Parathyroid adenoma (tissue), 2 donors: ENCODE data around the gene AOAH.

Experiments
- H2AFZ ChIP-seq: fragments of 300-600 bp; sonication (generic); one replicate; pipeline ENCODE4 v1.7.0; 2017; ENCODE audit warnings: antibody characterized with exemption, mild to moderate bottlenecking
- H3K27ac ChIP-seq: fragments of 300-600 bp; sonication (generic); one replicate; pipeline ENCODE4 v1.7.0; 2017
- H3K27me3 ChIP-seq: fragments of 300-600 bp; sonication (generic); one replicate; pipeline ENCODE4 v1.7.0; 2017; ENCODE audit warnings: low read length; ENCODE audit not compliant: control insufficient read depth, insufficient read depth
- H3K36me3 ChIP-seq: fragments of 300-600 bp; sonication (generic); one replicate; pipeline ENCODE4 v1.7.0; 2017; ENCODE audit warnings: low read length; ENCODE audit not compliant: control insufficient read depth, insufficient read depth
- H3K4me1 ChIP-seq: fragments of 300-600 bp; sonication (generic); one replicate; pipeline ENCODE4 v1.7.0; 2017; ENCODE audit warnings: control low read depth
- H3K4me2 ChIP-seq: fragments of 300-600 bp; sonication (generic); one replicate; pipeline ENCODE4 v1.7.0; 2017; ENCODE audit warnings: low read length
- H3K4me3 ChIP-seq: fragments of 300-600 bp; sonication (generic); one replicate; pipeline ENCODE4 v1.7.0; 2017; ENCODE audit warnings: low read depth, low read length
- H3K79me2 ChIP-seq: fragments of 300-600 bp; sonication (generic); one replicate; pipeline ENCODE4 v1.7.0; 2017; ENCODE audit warnings: control low read depth
- H3K9ac ChIP-seq: fragments of 300-600 bp; sonication (generic); one replicate; pipeline ENCODE4 v1.7.0; 2017; ENCODE audit warnings: mild to moderate bottlenecking
- H3K9me3 ChIP-seq: fragments of 300-600 bp; sonication (generic); one replicate; pipeline ENCODE4 v1.7.0; 2017; ENCODE audit warnings: low read length; ENCODE audit not compliant: control insufficient read depth
- TF ChIP-seq, protein P1 (sequence below): fragments of 300-600 bp; sonication (generic); IDR thresholded peaks from one replicate; pipeline ENCODE4 v1.7.0; 2017; ENCODE audit warnings: antibody characterized with exemption, mild to moderate bottlenecking
- donor health status: primary hyperparathyroidism.

The AOAH gene

GRCh38 chr7:36734731-36735130, 10.4 kb upstream of the AOAH start:
- no peaks in the 10 kb centered on the region for H3K36me3 ChIP-seq
- no peak overlapping the region for H3K9ac ChIP-seq
- no peak overlapping the region for H2AFZ ChIP-seq
- H3K79me2 ChIP-seq: no peaks in the 10 kb centered on the region
- TF ChIP-seq, protein P1, sequence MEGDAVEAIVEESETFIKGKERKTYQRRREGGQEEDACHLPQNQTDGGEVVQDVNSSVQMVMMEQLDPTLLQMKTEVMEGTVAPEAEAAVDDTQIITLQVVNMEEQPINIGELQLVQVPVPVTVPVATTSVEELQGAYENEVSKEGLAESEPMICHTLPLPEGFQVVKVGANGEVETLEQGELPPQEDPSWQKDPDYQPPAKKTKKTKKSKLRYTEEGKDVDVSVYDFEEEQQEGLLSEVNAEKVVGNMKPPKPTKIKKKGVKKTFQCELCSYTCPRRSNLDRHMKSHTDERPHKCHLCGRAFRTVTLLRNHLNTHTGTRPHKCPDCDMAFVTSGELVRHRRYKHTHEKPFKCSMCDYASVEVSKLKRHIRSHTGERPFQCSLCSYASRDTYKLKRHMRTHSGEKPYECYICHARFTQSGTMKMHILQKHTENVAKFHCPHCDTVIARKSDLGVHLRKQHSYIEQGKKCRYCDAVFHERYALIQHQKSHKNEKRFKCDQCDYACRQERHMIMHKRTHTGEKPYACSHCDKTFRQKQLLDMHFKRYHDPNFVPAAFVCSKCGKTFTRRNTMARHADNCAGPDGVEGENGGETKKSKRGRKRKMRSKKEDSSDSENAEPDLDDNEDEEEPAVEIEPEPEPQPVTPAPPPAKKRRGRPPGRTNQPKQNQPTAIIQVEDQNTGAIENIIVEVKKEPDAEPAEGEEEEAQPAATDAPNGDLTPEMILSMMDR: no peak
- H3K4me2 ChIP-seq: no peak overlapping the region
- H3K4me3 ChIP-seq: no peak overlapping the region
- H3K4me1 ChIP-seq: no peaks in the 10 kb centered on the region
- no peaks in the 10 kb centered on the region for H3K27me3 ChIP-seq
- H3K9me3 ChIP-seq: no peaks in the 10 kb centered on the region
- no peak overlapping the region for H3K27ac ChIP-seq

DNA sequence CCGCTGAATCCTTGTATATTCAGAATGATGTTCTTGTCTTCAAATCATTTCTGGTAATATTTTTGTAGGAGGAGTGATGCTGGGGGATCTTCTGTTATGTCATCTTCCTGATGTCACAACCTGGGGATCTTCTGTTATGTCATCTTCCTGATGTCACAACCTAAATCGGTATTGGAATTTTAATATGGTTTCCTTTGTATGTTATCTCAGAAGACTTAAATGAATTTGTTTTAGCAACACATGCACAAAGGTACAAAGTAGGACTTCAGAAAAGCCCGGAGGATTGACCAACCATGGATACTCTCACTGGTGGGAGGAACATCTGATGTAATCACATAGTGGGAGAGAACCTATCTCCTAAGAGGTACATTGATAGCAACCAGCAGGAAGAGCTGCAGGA, 9.1 kb upstream of the AOAH start:
- Histone ChIP-seq H3K4me1 (no peaks in the 10 kb centered on the region), H3K9ac (no peak overlapping the region), H3K27me3 (no peaks in the 10 kb centered on the region), H3K79me2 (no peaks in the 10 kb centered on the region), H2AFZ (no peak overlapping the region), H3K4me2 (no peak overlapping the region), H3K4me3 (no peak overlapping the region), H3K9me3 (no peaks in the 10 kb centered on the region), H3K36me3 (no peaks in the 10 kb centered on the region), H3K27ac (no peak overlapping the region)
- TF ChIP-seq, protein P1: no peak

DNA sequence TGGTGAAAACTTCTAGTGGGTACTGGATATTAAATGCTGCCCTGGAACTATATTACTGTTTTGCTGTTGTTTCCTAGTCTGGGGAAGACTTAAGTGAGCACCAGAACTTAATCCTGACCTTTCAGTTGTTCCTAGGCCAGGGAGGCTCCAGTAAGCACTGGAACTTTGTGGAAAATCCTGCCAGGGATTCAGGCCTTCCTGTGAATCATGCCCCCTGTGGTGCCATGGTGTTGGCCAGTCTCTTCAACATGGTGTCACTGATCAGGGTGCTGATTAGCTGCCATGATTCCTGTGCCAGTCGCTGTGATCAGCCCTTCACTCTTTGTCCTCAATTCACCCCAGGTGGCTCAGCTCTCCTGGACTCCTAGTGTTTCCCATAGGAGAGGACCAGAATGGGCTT, 8.5 kb upstream of the AOAH start:
- Histone ChIP-seq H3K4me1 (no peaks in the 10 kb centered on the region), H3K9me3 (no peaks in the 10 kb centered on the region), H3K27ac (no peak overlapping the region), H3K4me3 (no peak overlapping the region), H3K9ac (no peak overlapping the region), H3K79me2 (no peaks in the 10 kb centered on the region), H3K36me3 (no peaks in the 10 kb centered on the region), H3K4me2 (no peak overlapping the region), H2AFZ (no peak overlapping the region), H3K27me3 (no peaks in the 10 kb centered on the region)
- TF ChIP-seq, protein P1: no peak

GRCh38 chr7:36730046-36730445, 5.8 kb upstream of the AOAH start:
- no peaks in the 10 kb centered on the region for H3K36me3 ChIP-seq
- no peak overlapping the region for H2AFZ ChIP-seq
- no peak overlapping the region for H3K9ac ChIP-seq
- no peaks in the 10 kb centered on the region for H3K79me2 ChIP-seq
- no peak overlapping the region for H3K4me2 ChIP-seq
- H3K27me3 ChIP-seq: no peaks in the 10 kb centered on the region
- H3K27ac ChIP-seq: no peak overlapping the region
- no peaks in the 10 kb centered on the region for H3K4me1 ChIP-seq
- H3K4me3 ChIP-seq: no peak overlapping the region
- H3K9me3 ChIP-seq: no peaks in the 10 kb centered on the region
- TF ChIP-seq, protein P1: no peak

GRCh38 chr7:36728143-36728542, 3.8 kb upstream of the AOAH start:
- no peak overlapping the region for H3K27ac ChIP-seq
- H3K79me2 ChIP-seq: no peaks in the 10 kb centered on the region
- H3K9me3 ChIP-seq: no peaks in the 10 kb centered on the region
- no peak overlapping the region for H3K4me2 ChIP-seq
- TF ChIP-seq, protein P1: no peak
- no peak overlapping the region for H3K9ac ChIP-seq
- no peaks in the 10 kb centered on the region for H3K4me1 ChIP-seq
- H3K27me3 ChIP-seq: no peaks in the 10 kb centered on the region
- no peak overlapping the region for H3K4me3 ChIP-seq
- no peaks in the 10 kb centered on the region for H3K36me3 ChIP-seq
- no peak overlapping the region for H2AFZ ChIP-seq
